GM12878 (cell line): Measurements from ENCODE around the gene KRTAP4-8. TPM values are rescaled to one million over a fixed set of nuclear protein-coding genes. Genes with fewer than 3 reads are reported as not detected.
"Not testable (repeated sequence)": the region's sequence is repeated elsewhere in the genome, so short reads cannot be mapped to it uniquely, and the experiment has no call there.

Experiments used
- ATAC-seq: fragments of 200-7000 bp; cut with Tn5 transposase; 3 replicates; pipeline ENCODE4 v1.9.1; 2020; ENCODE audit warnings: mild to moderate bottlenecking, moderate library complexity
- BruUV-seq: library from RNA; stranded (reverse); fragments of 400-500 nt; replicated peaks from 2 replicates; lab custom pipeline; 2021; lab: Mats Ljungman, UMichigan
- CTCF ChIA-PET: fragments of 300-600 bp; sonication (Branson Sonifier 250); formaldehyde crosslinking; extraction: SDS; loops from one replicate; lab custom pipeline; 2021; ENCODE audit warnings: inconsistent platforms; lab: Yijun Ruan, JAX
- POLR2A ChIA-PET: fragments of 350-600 bp; formaldehyde crosslinking; extraction: SDS; loops from one replicate; lab custom pipeline; 2021; ENCODE audit warnings: inconsistent platforms; lab: Charles Lee
- RAD21 ChIA-PET: fragments of 300-600 bp; sonication (Branson Sonifier 250); formaldehyde crosslinking; loops from one replicate; lab custom pipeline; 2023; ENCODE audit warnings: antibody characterized with exemption; ENCODE audit not compliant: unreplicated experiment; lab: Charles Lee
- SMC1A ChIA-PET: fragments of 300-600 bp; sonication (Branson Sonifier 250); formaldehyde crosslinking; loops from one replicate; lab custom pipeline; 2023; ENCODE audit not compliant: unreplicated experiment, uncharacterized antibody; lab: Charles Lee
- DNase-seq: peaks from one replicate; pipeline ENCODE4 v3.0.0-alpha.2; 2011; ENCODE audit warnings: low read depth, low spot score
- FAIRE-seq: peaks from 3 replicates; lab custom pipeline; 2011; peaks lifted over from hg19 to GRCh38; lab: Jason Lieb, UNC
- H2AFZ ChIP-seq: 2 replicates; pipeline ENCODE4 v1.6.0; 2011; ENCODE audit warnings: low read depth, low read length, control low read depth; ENCODE audit not compliant: control insufficient read depth
- H3K27ac ChIP-seq: 2 replicates; pipeline ENCODE4 v1.5.1; 2011; ENCODE audit warnings: control low read depth; ENCODE audit not compliant: control insufficient read depth, insufficient read depth
- H3K27me3 ChIP-seq, 2 experiments: replicated peaks in 1 of 2; 2 replicates each; pipeline versions ENCODE4 v1.6.0 to v1.6.1; 2011; ENCODE audit warnings: low read length in 1 of 2; ENCODE audit not compliant: control insufficient read depth in 2 of 2, insufficient read depth in 2 of 2
- H3K36me3 ChIP-seq, 2 experiments: 2 replicates each; pipeline ENCODE4 v1.5.1; 2011; ENCODE audit warnings: low read length in 1 of 2; ENCODE audit not compliant: control insufficient read depth in 2 of 2, insufficient read depth in 2 of 2
- H3K4me1 ChIP-seq: 2 replicates; pipeline ENCODE4 v1.6.1; 2011; ENCODE audit warnings: mild to moderate bottlenecking, low read length, moderate library complexity, mixed read lengths; ENCODE audit not compliant: control insufficient read depth, insufficient read depth
- H3K4me2 ChIP-seq: 2 replicates; pipeline ENCODE4 v1.6.0; 2011; ENCODE audit warnings: control low read depth; ENCODE audit not compliant: control insufficient read depth, insufficient read depth
- H3K4me3 ChIP-seq: fragments of 200-600 bp; sonication (generic); 2 replicates; pipeline ENCODE4 v1.5.1; 2016
- H3K79me2 ChIP-seq: 2 replicates; pipeline ENCODE4 v1.6.0; 2011; ENCODE audit warnings: low read length; ENCODE audit not compliant: control insufficient read depth, insufficient read depth
- H3K9ac ChIP-seq: 2 replicates; pipeline ENCODE4 v1.8.0; 2011; ENCODE audit warnings: low read length, control low read depth, mixed read lengths; ENCODE audit not compliant: control insufficient read depth, insufficient read depth
- H3K9me3 ChIP-seq: replicated peaks from 3 replicates; pipeline ENCODE4 v1.5.1; 2011; ENCODE audit warnings: mild to moderate bottlenecking, low read length; ENCODE audit not compliant: control insufficient read depth, insufficient read depth
- H4K20me1 ChIP-seq: 2 replicates; pipeline ENCODE4 v1.6.0; 2011; ENCODE audit not compliant: control insufficient read depth, insufficient read depth
- BMI1 ChIP-seq: fragments of 450-650 bp; IDR thresholded peaks from 2 replicates; pipeline ENCODE4 v1.6.1; 2016; ENCODE audit warnings: mild to moderate bottlenecking, moderate library complexity, borderline replicate concordance
- ESRRA ChIP-seq: IDR thresholded peaks from 2 replicates; pipeline ENCODE4 v1.6.1; 2012; ENCODE audit warnings: mild to moderate bottlenecking, low read length, improper control_type of control experiment
- HCFC1 ChIP-seq: fragments of 150-350 bp; IDR thresholded peaks from 2 replicates; pipeline ENCODE4 v1.6.1; 2014; ENCODE audit warnings: low read length
- NFXL1 ChIP-seq: fragments of 450-650 bp; IDR thresholded peaks from 2 replicates; pipeline ENCODE4 v1.6.1; 2017; ENCODE audit warnings: antibody characterized with exemption, mild to moderate bottlenecking, borderline replicate concordance
- RFX5 ChIP-seq: IDR thresholded peaks from 2 replicates; pipeline ENCODE4 v1.6.1; 2011; ENCODE audit warnings: low read depth, low read length, improper control_type of control experiment
- SRF ChIP-seq, 2 experiments: IDR thresholded peaks; 2 replicates each; pipeline ENCODE4 v1.6.1; 2011; ENCODE audit warnings: low read depth in 2 of 2, low read length in 2 of 2, mild to moderate bottlenecking in 1 of 2, moderate library complexity in 1 of 2
- TBL1XR1 ChIP-seq: IDR thresholded peaks from 2 replicates; pipeline ENCODE4 v1.6.1; 2012; ENCODE audit warnings: low read depth, low read length, improper control_type of control experiment
- WRNIP1 ChIP-seq: IDR thresholded peaks from 2 replicates; pipeline ENCODE4 v1.6.1; 2011; ENCODE audit warnings: low read depth, low read length, improper control_type of control experiment, borderline replicate concordance
- ZNF622 ChIP-seq: fragments of 450-650 bp; IDR thresholded peaks from 2 replicates; pipeline ENCODE4 v1.6.1; 2017; ENCODE audit warnings: mild to moderate bottlenecking, inconsistent platforms
- WGBS: methylation state at CpG from one replicate; pipeline ENCODE4 v1.1.6; 2016; ENCODE audit warnings: low lambda C conversion rate; ENCODE audit not compliant: insufficient replicate concordance, insufficient coverage; ENCODE audit errors: missing lambda C conversion rate; 5-methylcytosine and 5-hydroxymethylcytosine counted together
- in situ Hi-C: fragments of 300-500 bp; cut with MboI; formaldehyde crosslinking; loops from 9 replicates; pipeline ENCODE4 v1.14.3; 2018; ENCODE audit warnings: mixed read lengths
- intact Hi-C: fragments of 100-400 bp; cut with micrococcal nuclease; formaldehyde crosslinking; loops from one replicate; pipeline ENCODE4 v1.14.2; 2022; ENCODE audit not compliant: unreplicated experiment
- polyA plus RNA-seq, 11 experiments: library from polyadenylated mRNA; depleted of rRNA in 4 of 11; unstranded in 6 of 11; stranded (reverse) in 5 of 11; fragments of >200 nt; fragmentation: Nextera tagmentation in 4 of 11; fragmentation: Illumina TruSeq in 1 of 11; extraction: Ambion mirVana in 4 of 11; extraction: Trizol in 1 of 11; gene quantifications; 1 replicate in 1 of 11; 2 replicates in 10 of 11; pipeline versions ENCODE4 v1.2.1 to v1.2.3, GENCODE V29; 2011 to 2016; ENCODE audit warnings: inconsistent platforms in 2 of 11, missing spikeins in 2 of 11, low read depth in 1 of 11
- total RNA-seq, 4 experiments: library from RNA; depleted of rRNA in 3 of 4; stranded (reverse); fragments of >200 nt in 3 of 4; fragmentation: Illumina TruSeq in 1 of 4; extraction: Trizol in 1 of 4; gene quantifications; 2 replicates each; pipeline versions ENCODE4 v1.2.1 to v1.2.3, GENCODE V29; 2013 to 2021
- TF ChIP-seq, protein P1 (sequence below): IDR thresholded peaks from 2 replicates; pipeline ENCODE4 v1.6.1; 2012; ENCODE audit warnings: low read depth, low read length, improper control_type of control experiment

Gene KRTAP4-8
- total and polyA plus RNA-seq, 10 of the 15 experiments (the other 5 are each of a cell fraction or from before 2014, with no cell fraction given) = not detected

DNA sequence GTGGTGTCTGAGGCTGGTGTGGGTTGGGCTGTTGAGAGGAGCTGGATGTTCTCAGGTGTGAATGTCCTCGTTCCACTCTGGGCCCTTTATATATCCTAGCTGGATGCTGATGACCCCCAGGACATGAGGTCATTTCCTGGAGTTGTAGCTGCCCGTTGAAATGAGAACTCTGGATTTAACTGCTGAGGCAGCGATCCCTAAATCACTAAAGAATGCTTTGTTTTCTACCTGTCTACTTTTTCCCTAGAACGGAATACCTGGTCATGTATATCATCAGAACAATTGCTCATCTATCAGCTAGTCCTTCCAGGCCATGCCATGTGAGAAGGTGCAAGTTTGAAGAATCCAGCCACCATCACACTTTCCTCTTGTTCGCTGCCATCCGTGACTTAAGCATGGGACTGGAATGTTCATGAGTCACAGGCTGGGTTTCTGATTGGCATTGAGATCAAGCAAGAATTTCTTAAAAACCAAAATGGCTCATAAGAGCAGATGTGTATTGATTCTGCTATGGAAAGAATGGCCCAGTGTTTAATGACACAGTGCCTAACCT is 37.8 kb downstream of the KRTAP4-8 start, which contains the start of gene KRTAP2-3:
Gene KRTAP2-3 (minus strand): TSS at position 63 of the 553 bp plus-strand sequence. CDS start 64 bp downstream, outside the sequence.
- ChIA-PET CTCF (no interaction called here), POLR2A (no interaction called here), SMC1A (no interaction called here), RAD21 (no interaction called here)
- no peak for DNase-seq
- H3K27ac ChIP-seq = no peak within 1 kb of the TSS
- H4K20me1 ChIP-seq = no peaks in the 10 kb centered on the region
- H3K9ac ChIP-seq = no peak within 1 kb of the TSS
- no peaks in the 10 kb centered on the region for H3K36me3 ChIP-seq
- H3K4me2 ChIP-seq = no peak within 1 kb of the TSS
- no TSS peak for BruUV-seq
- H3K4me3 ChIP-seq = no peak within 1 kb of the TSS
- intact Hi-C loops (no loop called here), in situ Hi-C loops (no loop called here)
- H3K79me2 ChIP-seq = no peaks in the 10 kb centered on the region
- WGBS = 23% methylated on average over 6 of the region's 6 CpGs
- no peak within 1 kb of the TSS for H2AFZ ChIP-seq
- H3K27me3 ChIP-seq = no peaks in the 10 kb centered on the region; a peak in 1 of 4 replicates
- no peaks in the 10 kb centered on the region for H3K4me1 ChIP-seq
- no peaks in the 10 kb centered on the region for H3K9me3 ChIP-seq
- ATAC-seq = no peak
- no peak for FAIRE-seq
- no peak for TF ChIP-seq HCFC1
- no peak for TF ChIP-seq RFX5
- TF ChIP-seq ESRRA = no peak
- TF ChIP-seq SRF (IDR thresholded peaks at IDR 0.05; ENCODE audit: low read depth in 2 of 2, low read length in 2 of 2) = no peak
- TF ChIP-seq, protein P1, sequence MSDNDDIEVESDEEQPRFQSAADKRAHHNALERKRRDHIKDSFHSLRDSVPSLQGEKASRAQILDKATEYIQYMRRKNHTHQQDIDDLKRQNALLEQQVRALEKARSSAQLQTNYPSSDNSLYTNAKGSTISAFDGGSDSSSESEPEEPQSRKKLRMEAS = no peak
- no peak for TF ChIP-seq NFXL1
- TF ChIP-seq WRNIP1 = no peak
- TF ChIP-seq ZNF622 = no peak
- TF ChIP-seq TBL1XR1 = no peak
- no peak for TF ChIP-seq BMI1

GRCh38 chr17:41059276-41060051 is 38.5 kb downstream of the KRTAP4-8 start:
- H3K4me2 ChIP-seq, CTCF ChIA-PET: not testable (repeated sequence)

More at GRCh38 chr17:41059276-41060051, 38.5 kb downstream of the KRTAP4-8 start:
- POLR2A ChIA-PET, H4K20me1 ChIP-seq, H3K79me2 ChIP-seq, H3K27me3 ChIP-seq, H3K9me3 ChIP-seq, H3K9ac ChIP-seq, H3K4me1 ChIP-seq, DNase-seq, BruUV-seq, in situ Hi-C loops, FAIRE-seq, H3K27ac ChIP-seq, H3K4me3 ChIP-seq, RAD21 ChIA-PET, H2AFZ ChIP-seq, H3K36me3 ChIP-seq, intact Hi-C loops, ATAC-seq: not testable (repeated sequence)
- 47% methylated on average over 10 of the region's 31 CpGs for WGBS
- SMC1A ChIA-PET = interaction anchor here (0.6 kb wide), 1 partner anchor 387 kb away, joined by 3 read pairs; no protein-coding TSS in a partner anchor
